HG03159 (cell line): Measurements from ENCODE around the gene CCDC15.

Experiments used
- ATAC-seq: cut with Tn5 transposase; IDR thresholded peaks from one replicate; pipeline ENCODE4 v1.9.1; 2021; ENCODE audit warnings: mild to moderate bottlenecking, moderate library complexity; ENCODE audit not compliant: unreplicated experiment

The CCDC15 gene

DNA sequence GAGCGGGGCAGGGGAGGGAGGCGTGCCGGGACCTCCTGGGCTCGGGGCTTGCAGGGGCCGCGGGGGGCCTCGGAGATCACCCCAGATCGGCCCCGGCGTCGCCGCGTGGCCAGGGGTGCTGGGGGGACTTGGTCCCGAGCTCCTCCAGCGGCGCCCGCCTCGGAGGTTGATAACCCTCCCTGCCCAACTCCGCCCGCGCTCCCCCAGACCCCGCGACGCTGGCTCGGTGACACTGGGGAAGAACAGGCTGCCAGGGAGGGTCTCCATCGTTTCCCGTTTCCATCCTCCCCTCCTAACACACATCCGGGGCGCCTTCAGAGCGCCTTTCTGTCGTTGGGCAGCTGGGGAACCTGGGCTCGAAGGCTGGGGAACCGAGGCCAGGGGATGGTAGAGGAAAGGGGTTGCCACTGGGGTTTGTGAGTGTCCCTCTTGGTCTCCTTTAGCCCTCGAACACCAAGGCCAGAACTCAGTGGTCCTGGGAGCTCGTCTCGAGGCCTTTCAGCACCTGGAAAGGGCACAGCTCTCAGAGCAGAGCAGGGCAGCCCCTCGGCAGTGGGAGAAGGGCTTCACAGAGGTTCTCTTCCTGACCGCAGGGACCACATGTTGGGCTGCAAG is 109.5 kb downstream of the CCDC15 start:
- peak; percentile 23 for ATAC-seq

GRCh38 chr11:125064070-125064469 is 110.1 kb downstream of the CCDC15 start:
- no peak for ATAC-seq

GRCh38 chr11:125068368-125068767 is 114.4 kb downstream of the CCDC15 start:
- no peak for ATAC-seq

DNA sequence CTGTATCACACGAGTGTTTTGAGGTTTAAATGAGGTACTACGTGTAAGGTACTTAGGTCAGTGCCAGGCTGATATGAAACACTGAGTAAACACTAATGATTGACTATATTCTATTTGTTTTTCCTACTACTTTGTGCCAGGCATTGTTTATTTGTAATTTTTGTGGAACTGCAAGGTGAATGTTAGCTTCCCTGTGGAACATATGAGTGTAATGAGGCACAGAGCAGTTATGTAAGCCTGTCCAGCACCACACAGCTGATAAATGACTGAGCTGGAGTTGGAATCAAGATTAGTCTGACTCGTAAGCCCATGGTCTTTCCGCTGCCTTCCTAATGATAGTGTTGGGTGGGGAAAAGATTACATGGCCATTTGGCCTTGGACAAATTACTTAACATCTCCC is 115.0 kb downstream of the CCDC15 start:
- no peak for ATAC-seq

DNA sequence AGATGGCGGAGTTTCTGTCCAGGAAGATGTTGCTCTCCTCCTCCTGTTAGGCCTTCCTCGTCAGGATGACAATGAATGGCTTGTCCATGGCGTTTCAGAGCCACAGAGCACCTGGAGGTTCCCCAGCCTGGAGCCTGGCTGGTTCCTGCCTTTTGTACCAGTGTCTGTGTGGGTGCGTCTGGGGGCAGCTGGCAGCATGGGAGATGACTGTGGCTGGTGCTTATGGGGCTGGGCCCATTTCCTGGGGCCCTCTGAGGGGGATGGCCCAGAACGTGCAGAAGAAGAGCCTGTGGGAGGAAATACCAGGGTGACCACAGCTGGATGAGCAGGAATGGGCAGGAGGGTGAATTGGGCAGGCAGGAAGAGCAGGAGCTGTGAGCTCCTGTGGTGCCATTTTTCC is 115.8 kb downstream of the CCDC15 start:
- ATAC-seq: no peak

GRCh38 chr11:125070699-125071254 is 116.8 kb downstream of the CCDC15 start:
- ATAC-seq: peak; percentile 68

DNA sequence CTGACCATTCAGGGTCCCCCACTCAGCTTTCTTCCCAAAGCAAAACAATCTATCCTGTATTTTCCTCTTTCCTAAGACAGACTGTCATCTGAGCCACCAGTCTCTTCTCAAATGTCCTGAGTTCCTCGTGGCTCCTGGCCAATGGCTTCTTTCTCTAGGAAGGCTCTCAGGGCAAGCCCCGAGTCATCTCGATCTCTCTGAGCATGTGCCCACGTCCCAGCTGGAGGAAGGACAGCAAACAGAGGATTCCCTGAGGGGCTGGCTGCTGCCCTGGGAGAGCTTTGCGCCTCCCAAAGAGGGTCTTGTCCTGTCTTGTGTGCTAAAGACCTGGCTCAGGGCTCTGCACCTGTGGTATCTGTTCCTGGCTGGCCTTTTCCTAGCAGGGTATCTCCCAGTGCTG is 117.4 kb downstream of the CCDC15 start:
- ATAC-seq: no peak

DNA sequence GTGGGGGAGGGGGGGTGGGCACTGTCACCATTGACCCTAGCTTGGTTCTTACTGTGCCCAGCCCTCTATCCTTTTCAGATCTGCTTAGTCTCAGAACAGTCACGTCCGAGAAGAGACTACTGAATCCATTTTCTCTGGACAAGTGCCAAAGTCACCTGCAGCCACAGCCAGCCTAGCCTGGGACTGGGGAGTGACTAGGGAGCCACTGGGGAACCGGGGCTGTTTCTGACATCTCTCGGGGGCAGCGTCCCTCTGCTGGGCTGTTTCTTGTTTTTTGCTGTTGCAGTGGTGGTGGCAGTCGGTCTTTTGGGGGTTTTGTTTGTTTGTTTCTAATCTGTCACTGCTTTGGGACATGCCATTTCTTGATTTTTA is 117.8 kb downstream of the CCDC15 start:
- ATAC-seq: no peak

GRCh38 chr11:125072218-125072960 is 118.4 kb downstream of the CCDC15 start:
- peak; percentile 84 for ATAC-seq

DNA sequence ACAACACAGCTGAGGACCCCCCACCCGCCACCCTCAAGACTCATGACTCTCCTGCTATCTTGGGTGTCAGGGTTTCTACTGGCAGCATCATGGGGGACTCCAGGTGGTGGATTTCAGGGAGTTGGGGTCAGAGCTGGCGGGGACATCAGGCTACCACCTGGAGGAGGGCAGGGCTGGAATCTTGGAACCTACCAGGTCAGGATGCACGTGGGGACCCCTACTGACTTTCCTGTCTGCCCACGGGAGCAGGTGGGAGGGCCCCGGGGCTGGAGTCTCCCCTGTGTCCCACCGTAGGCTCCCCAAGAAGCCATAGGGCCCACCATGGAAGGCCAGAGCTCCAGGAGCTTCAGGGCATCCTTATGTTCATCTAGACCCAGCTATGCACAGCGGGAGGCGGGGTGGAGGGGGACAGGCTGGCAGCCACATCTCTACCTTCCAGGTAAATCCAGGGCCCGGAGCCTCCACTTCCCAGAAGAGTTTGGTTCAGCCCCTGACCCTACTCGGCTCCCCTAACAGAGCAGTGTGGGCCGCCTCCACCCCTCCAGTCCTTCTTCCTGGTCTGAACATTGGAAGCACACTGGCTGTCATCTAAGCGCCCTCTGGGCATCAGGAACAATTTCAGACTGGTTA is 119.1 kb downstream of the CCDC15 start:
- ATAC-seq: no peak

- ATAC-seq: no peak
Observed at GRCh38 chr11:125073616-125074483, 119.8 kb downstream of the CCDC15 start.

DNA sequence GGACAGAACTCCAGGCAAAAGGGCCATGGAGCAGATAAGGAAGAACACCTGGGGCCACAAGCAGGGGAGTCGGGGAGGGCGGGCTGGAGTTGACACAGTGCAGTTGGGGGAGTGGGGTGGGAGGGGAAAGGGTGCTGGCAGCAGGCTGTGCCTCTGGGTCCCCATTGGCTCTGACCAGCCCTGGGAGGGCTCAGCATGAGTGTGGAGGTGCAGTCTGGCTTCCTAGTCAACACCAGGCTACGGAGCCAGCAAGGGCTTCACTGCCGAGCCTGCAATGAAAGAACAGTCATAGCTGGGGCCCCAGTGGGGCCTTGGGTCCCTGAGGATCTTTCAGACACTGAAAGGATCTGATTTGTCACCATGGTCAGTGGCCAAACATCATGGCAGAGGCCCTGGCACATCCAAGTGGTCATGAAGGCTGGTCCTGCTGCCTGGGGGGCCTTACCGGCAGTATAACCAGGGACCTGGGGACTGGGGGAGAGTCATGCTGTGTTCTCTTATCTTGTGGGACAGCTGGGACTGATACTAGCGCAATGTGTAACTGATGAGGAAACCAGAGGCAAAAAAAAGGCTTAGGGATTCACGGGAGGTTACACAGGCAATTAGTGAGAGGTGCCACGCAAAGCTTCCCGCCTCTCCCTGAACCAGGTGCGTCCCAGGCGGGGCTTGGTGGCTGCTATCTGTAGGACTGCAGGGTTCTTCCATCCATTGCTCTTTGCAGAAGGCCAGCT is 120.7 kb downstream of the CCDC15 start:
- ATAC-seq: no peak

DNA sequence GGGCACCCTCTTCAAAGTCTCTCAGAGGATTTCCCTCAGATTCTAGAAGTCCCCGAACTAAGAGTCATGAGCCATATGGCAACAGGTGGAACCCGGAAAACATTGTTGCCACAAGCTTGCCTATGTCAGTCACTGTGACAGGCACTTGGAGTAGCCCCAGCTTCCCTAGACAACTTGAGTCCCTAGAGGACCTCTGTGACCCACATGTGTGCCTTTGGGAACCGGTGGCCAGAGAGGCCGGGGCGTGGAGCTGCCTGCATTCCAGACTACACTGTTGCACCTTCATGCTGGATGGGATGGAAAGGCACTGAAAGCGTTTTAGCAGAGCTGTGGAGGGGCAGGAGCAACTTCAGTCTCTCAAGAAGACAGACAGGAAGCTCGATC is 121.2 kb downstream of the CCDC15 start:
- ATAC-seq: no peak

GRCh38 chr11:125075900-125076317 is 121.9 kb downstream of the CCDC15 start:
- no peak for ATAC-seq

GRCh38 chr11:125076378-125076945 is 122.5 kb downstream of the CCDC15 start:
- no peak for ATAC-seq

DNA sequence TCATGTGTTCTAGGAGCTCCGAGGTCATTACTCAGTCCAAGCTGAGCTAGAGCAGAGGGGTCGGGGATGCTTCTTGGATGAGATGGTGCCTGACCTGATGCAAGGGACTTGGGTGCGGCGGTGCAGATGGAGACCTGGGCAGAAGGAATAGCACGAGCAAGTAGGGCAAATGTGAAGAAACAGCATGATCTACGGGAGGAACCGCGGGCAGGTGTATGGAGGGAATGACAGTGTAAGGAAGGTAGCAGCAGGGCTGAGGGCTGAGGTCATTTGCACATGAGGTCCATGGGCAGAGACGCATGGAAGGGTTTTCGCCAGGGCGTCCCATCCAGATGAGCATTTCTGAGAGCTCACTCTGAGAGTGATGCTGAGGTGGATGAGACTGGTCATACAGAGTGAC is 124.0 kb downstream of the CCDC15 start:
- no peak for ATAC-seq

DNA sequence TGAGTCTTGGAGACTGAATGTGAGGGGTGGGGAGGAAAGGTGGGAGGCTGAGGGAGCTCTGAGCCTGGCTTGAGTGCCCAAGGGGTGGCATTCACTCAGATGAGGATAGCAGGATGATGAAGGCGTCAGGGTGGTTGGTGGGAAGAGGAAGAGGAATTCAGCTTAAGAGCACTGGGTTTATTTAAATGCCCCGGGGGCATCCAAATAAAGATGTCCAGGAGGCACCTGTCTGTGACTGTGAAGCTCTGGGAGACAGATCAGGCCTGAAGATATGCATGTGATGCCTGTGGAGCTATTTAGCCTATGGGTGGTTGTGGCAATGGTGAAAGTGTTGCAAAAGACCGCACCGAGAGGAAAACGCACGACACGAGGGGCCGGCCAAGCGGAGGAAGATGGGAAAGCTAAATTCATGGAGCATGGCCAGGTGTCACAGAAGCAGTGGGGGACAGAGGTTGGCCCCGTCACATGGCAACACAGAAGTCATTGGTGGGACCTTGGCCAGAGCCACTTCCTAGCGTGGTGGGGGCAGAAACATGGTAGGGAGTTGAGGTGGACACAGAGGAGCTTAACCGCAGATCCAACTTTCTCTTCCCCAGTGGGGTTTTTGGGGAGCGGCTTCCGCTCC is 124.6 kb downstream of the CCDC15 start:
- ATAC-seq: no peak

DNA sequence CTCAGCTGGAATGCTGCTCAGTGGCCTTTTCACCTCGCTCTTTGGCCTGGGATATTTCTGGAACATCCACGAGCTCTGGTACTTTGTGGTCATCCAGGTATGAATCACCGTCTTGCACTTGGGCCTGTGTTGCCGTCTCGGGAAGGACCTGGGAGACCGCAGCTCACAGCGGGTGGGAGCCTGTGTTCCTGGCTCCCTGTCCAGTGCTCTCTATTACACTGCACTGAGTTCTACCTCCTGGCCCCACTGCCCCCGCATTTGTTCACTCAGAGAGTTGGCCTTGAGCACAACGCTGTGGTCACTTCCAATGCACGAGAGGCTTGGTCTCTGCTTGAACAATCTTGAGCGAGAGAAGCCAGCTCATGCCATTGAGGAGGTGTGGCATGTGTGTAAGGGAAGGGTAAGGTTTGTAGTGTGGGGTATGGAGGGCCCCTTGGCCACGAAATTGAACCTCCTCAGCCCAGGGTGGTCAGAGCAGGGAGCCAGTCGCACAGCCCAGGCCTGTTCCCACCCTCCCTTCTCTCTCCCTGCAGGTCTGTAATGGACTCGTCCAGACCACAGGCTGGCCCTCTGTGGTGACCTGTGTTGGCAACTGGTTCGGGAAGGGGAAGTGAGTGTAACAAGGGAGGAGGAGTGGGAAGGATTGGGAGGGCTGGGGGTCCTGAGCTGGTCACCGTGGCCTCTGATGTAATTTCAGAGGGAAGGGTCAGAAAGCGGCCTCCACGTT is 125.3 kb downstream of the CCDC15 start:
- no peak for ATAC-seq
